Ovary (tissue), 9 donors: Measurements from ENCODE around the gene MYO1E. TPM values are rescaled to one million over a fixed set of nuclear protein-coding genes. Genes with fewer than 3 reads are reported as not detected.

Experiments used
- DNase-seq, 5 donors: peaks; one replicate each; pipeline ENCODE4 v3.0.0-alpha.2; 2019 to 2020
- H3K27ac ChIP-seq, 2 donors: fragments of 200-600 bp; one replicate each; pipeline versions ENCODE4 v1.5.1 to v1.8.0; 2019 to 2022
- H3K27me3 ChIP-seq: fragments of 200-600 bp; one replicate; pipeline ENCODE4 v1.8.0; 2022
- H3K36me3 ChIP-seq: fragments of 200-600 bp; sonication (generic); one replicate; pipeline ENCODE4 v1.5.1; 2019
- H3K4me1 ChIP-seq: one replicate; pipeline ENCODE4 v1.8.1; 2013; ENCODE audit warnings: mild to moderate bottlenecking, moderate library complexity; ENCODE audit not compliant: insufficient read depth
- H3K4me3 ChIP-seq: fragments of 200-600 bp; sonication (generic); one replicate; pipeline ENCODE4 v1.5.1; 2017
- H3K9me3 ChIP-seq, 2 donors: fragments of 200-600 bp in 1 of 2; sonication (generic) in 1 of 2; one replicate each; pipeline versions ENCODE4 v1.5.1 to v1.8.1; 2013 to 2019; ENCODE audit warnings: mild to moderate bottlenecking in 1 of 2, moderate library complexity in 1 of 2
- CTCF ChIP-seq, 3 donors: fragments of 450-650 bp in 2 of 3; fragments of 200-600 bp in 1 of 3; IDR thresholded peaks; one replicate each; pipeline versions ENCODE4 v1.5.1 to v1.8.0; 2016 to 2022; ENCODE audit warnings: antibody characterized with exemption in 3 of 3, mild to moderate bottlenecking in 1 of 3
- EP300 ChIP-seq: sonication (generic); formaldehyde crosslinking; IDR thresholded peaks from one replicate; pipeline ENCODE4 v1.6.1; 2017; ENCODE audit warnings: antibody characterized with exemption
- POLR2A ChIP-seq: fragments of 450-650 bp; IDR thresholded peaks from one replicate; pipeline ENCODE4 v1.6.1; 2017; ENCODE audit warnings: antibody characterized with exemption, mild to moderate bottlenecking, moderate library complexity
- WGBS, 3 donors: extraction: QIAGEN DNeasy Blood & Tissue Kit in 1 of 3; methylation state at CpG; one replicate each; pipeline versions ENCODE4 v1.1.5 to v1.1.7; 2013 to 2017; 5-methylcytosine and 5-hydroxymethylcytosine counted together
- intact Hi-C, 4 donors: fragments of 100-400 bp; cut with DNase I; formaldehyde crosslinking; loops; one replicate each; pipeline versions ENCODE4 v1.11.0 to v1.15.1; 2022 to 2023
- polyA plus RNA-seq, 2 donors: library from polyadenylated mRNA; stranded (reverse); fragments of 200-250 nt in 1 of 2; fragments of 350-450 nt in 1 of 2; fragmentation: Illumina TruSeq in 1 of 2; extraction: RNeasy Lipid Tissue Mini Kit (QIAGEN cat#74804) in 1 of 2; gene quantifications; one replicate each; pipeline ENCODE4 v1.2.3, GENCODE V29; 2013 to 2014
- total RNA-seq, 7 donors: library from RNA; depleted of rRNA in 2 of 7; stranded (reverse); fragments of >200 nt in 2 of 7; fragmentation: NEBNext Ultra II Directional in 3 of 7; extraction: Animal tissue kit (Norgen Biotek cat#: 25700) in 3 of 7; gene quantifications; one replicate each; pipeline versions ENCODE4 v1.1.0 to v1.2.4, GENCODE V29; 2016 to 2023
- donor health status: DM: no; HTN: no; CAD: no; lungs with moderate emphysema.
- donor health status: DM: no; HTN: no; CAD: no.
- donor health status: Bipolar disorder and iron deficiency.
- donor health status: DM: yes; HTN: yes; CAD: no.
- donor health status: DM: no; HTN: no; CAD: no.
- donor health status: DM: yes; HTN: yes; CAD: no.

Gene MYO1E
- total and polyA plus RNA-seq, 9 donors, result 11.6 to 96.0 (median 44.8) TPM

GRCh38 chr15:59258317-59258716 lies 114.4 kb downstream of the MYO1E start:
- Histone ChIP-seq H3K27ac (no peak overlapping the region), H3K4me3 (no peak overlapping the region), H3K27me3 (no peaks in the 10 kb centered on the region), H3K36me3 (no peaks in the 10 kb centered on the region), H3K4me1 (no peaks in the 10 kb centered on the region), H3K9me3 (no peaks in the 10 kb centered on the region)
- intact Hi-C loops, result no loop called here
- TF ChIP-seq CTCF (IDR thresholded peaks at IDR 0.05), result no peak
- no peak for TF ChIP-seq POLR2A
- no peak for TF ChIP-seq EP300
- DNase-seq, result no peak
- 72 to 74% (median 73%) methylated on average over 4 of the region's 4 CpGs for WGBS, 3 donors

- no peak overlapping the region for H3K27ac ChIP-seq
These were observed 115.5 kb downstream of the MYO1E start for GRCh38 chr15:59257140-59257539.

GRCh38 chr15:59256482-59256881 lies 116.2 kb downstream of the MYO1E start:
- no peak for DNase-seq
- TF ChIP-seq EP300, result no peak
- no peak for TF ChIP-seq CTCF (IDR thresholded peaks at IDR 0.05)
- TF ChIP-seq POLR2A, result no peak
- WGBS, 3 donors, result 83 to 84% (median 84%) methylated on average over 8 of the region's 8 CpGs
- Histone ChIP-seq H3K27me3 (no peaks in the 10 kb centered on the region), H3K36me3 (no peaks in the 10 kb centered on the region), H3K4me3 (no peak overlapping the region), H3K27ac (no peak overlapping the region), H3K4me1 (no peaks in the 10 kb centered on the region), H3K9me3 (no peaks in the 10 kb centered on the region)
- intact Hi-C loops, result no loop called here

More at GRCh38 chr15:59257140-59257539, 115.5 kb downstream of the MYO1E start:
- TF ChIP-seq CTCF (IDR thresholded peaks at IDR 0.05) (no peak), POLR2A (no peak), EP300 (no peak)
- no peak for DNase-seq
- intact Hi-C loops, result no loop called here
- Histone ChIP-seq H3K36me3 (no peaks in the 10 kb centered on the region), H3K4me1 (no peaks in the 10 kb centered on the region), H3K9me3 (no peaks in the 10 kb centered on the region), H3K27me3 (no peaks in the 10 kb centered on the region), H3K4me3 (no peak overlapping the region)
- WGBS, 3 donors, result 70 to 75% (median 74%) methylated on average over 4 of the region's 4 CpGs

DNA sequence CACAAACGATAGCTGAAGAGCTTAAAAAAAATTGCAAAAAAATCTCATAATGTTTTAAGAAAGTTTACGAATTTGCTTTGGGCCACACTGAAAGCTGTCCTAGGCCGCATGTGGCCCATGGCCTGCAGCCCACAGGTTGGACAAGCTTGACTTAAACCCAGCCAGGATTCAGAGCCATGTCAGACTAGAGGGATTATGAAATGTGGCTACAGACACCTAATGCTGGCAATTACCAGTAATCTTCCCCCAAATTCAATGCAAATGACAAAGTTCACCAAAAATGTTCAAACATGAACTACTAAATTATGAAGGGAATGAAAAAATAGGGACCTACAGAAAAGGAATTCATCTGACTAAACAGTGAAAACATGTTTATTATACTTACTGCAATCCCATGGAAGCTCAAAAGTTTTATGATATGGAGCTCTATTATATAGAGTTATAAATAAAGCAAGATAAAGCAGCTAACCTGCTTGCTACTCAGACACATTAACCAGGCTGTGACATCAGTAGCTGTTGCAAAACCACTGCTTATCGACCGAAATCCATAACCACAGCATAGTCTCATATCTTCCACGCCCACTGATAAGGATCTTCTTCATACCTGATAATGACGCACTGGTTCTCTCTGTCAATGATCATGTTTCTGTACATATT lies 116.9 kb downstream of the MYO1E start:
- WGBS, 3 donors, result 92 to 94% (median 93%) methylated on average over 7 of the region's 7 CpGs
- DNase-seq, result no peak
- intact Hi-C loops, result no loop called here
- TF ChIP-seq CTCF (IDR thresholded peaks at IDR 0.05) (no peak), EP300 (no peak), POLR2A (no peak)
- H3K27me3 ChIP-seq, result no peaks in the 10 kb centered on the region
- no peaks in the 10 kb centered on the region for H3K4me1 ChIP-seq
- H3K36me3 ChIP-seq, result no peaks in the 10 kb centered on the region
- no peak overlapping the region for H3K4me3 ChIP-seq
- H3K27ac ChIP-seq, result no peak overlapping the region
- no peaks in the 10 kb centered on the region for H3K9me3 ChIP-seq
